ENCODE measurements around the gene NTM.

NTM gene

GRCh38 chr11:132127900-132128288, 757.5 kb downstream of the NTM start:
- Histone ChIP-seq H3K27ac (ENCODE audit: insufficient read depth, low read length, poor library complexity, severe bottlenecking) (no peak overlapping the region), H3K27me3 (replicated peaks; ENCODE audit: control insufficient read depth, insufficient read depth, low read length, poor library complexity, severe bottlenecking) (no peaks in the 10 kb centered on the region), H3K36me3 (ENCODE audit: control insufficient read depth, insufficient read depth, low read length) (no peaks in the 10 kb centered on the region), H3K4me3 (ENCODE audit: insufficient read depth, low read depth, low read length, poor library complexity, severe bottlenecking) (no peak overlapping the region), H3K4me1 (ENCODE audit: control insufficient read depth, insufficient read depth, low read length, poor library complexity, severe bottlenecking) (no peaks in the 10 kb centered on the region), H3K9me3 (ENCODE audit: control insufficient read depth, low read length) (no peaks in the 10 kb centered on the region)
- DNase-seq = no peak

- Histone ChIP-seq H3K27ac (ENCODE audit: insufficient read depth, low read length, poor library complexity, severe bottlenecking) (no peak overlapping the region), H3K4me1 (ENCODE audit: control insufficient read depth, insufficient read depth, low read length, poor library complexity, severe bottlenecking) (no peaks in the 10 kb centered on the region), H3K9me3 (ENCODE audit: control insufficient read depth, low read length) (no peaks in the 10 kb centered on the region), H3K4me3 (ENCODE audit: insufficient read depth, low read depth, low read length, poor library complexity, severe bottlenecking) (no peak overlapping the region), H3K36me3 (ENCODE audit: control insufficient read depth, insufficient read depth, low read length) (no peaks in the 10 kb centered on the region), H3K27me3 (replicated peaks; ENCODE audit: control insufficient read depth, insufficient read depth, low read length, poor library complexity, severe bottlenecking) (no peaks in the 10 kb centered on the region)
- no peak for DNase-seq
Observed at GRCh38 chr11:132131047-132131446, 760.6 kb downstream of the NTM start.

GRCh38 chr11:132131961-132132360, 761.5 kb downstream of the NTM start:
- H3K4me1 ChIP-seq (ENCODE audit: control insufficient read depth, insufficient read depth, low read length, poor library complexity, severe bottlenecking) = no peaks in the 10 kb centered on the region
- no peak overlapping the region for H3K4me3 ChIP-seq (ENCODE audit: insufficient read depth, low read depth, low read length, poor library complexity, severe bottlenecking)
- H3K36me3 ChIP-seq (ENCODE audit: control insufficient read depth, insufficient read depth, low read length) = no peaks in the 10 kb centered on the region
- H3K9me3 ChIP-seq (ENCODE audit: control insufficient read depth, low read length) = no peaks in the 10 kb centered on the region
- no peak overlapping the region for H3K27ac ChIP-seq (ENCODE audit: insufficient read depth, low read length, poor library complexity, severe bottlenecking)
- no peaks in the 10 kb centered on the region for H3K27me3 ChIP-seq (replicated peaks; ENCODE audit: control insufficient read depth, insufficient read depth, low read length, poor library complexity, severe bottlenecking)
- no peak for DNase-seq

- no peak overlapping the region for H3K4me3 ChIP-seq (ENCODE audit: insufficient read depth, low read depth, low read length, poor library complexity, severe bottlenecking)
- no peak for DNase-seq
- no peaks in the 10 kb centered on the region for H3K9me3 ChIP-seq (ENCODE audit: control insufficient read depth, low read length)
- no peaks in the 10 kb centered on the region for H3K4me1 ChIP-seq (ENCODE audit: control insufficient read depth, insufficient read depth, low read length, poor library complexity, severe bottlenecking)
- no peaks in the 10 kb centered on the region for H3K36me3 ChIP-seq (ENCODE audit: control insufficient read depth, insufficient read depth, low read length)
- no peaks in the 10 kb centered on the region for H3K27me3 ChIP-seq (replicated peaks; ENCODE audit: control insufficient read depth, insufficient read depth, low read length, poor library complexity, severe bottlenecking)
- H3K27ac ChIP-seq (ENCODE audit: insufficient read depth, low read length, poor library complexity, severe bottlenecking) = no peak overlapping the region
Observed at GRCh38 chr11:132134322-132134721, 763.9 kb downstream of the NTM start.

- H3K36me3 ChIP-seq (ENCODE audit: control insufficient read depth, insufficient read depth, low read length) = no peaks in the 10 kb centered on the region
- no peak for DNase-seq
- H3K9me3 ChIP-seq (ENCODE audit: control insufficient read depth, low read length) = no peaks in the 10 kb centered on the region
- no peak overlapping the region for H3K27ac ChIP-seq (ENCODE audit: insufficient read depth, low read length, poor library complexity, severe bottlenecking)
- H3K4me3 ChIP-seq (ENCODE audit: insufficient read depth, low read depth, low read length, poor library complexity, severe bottlenecking) = no peak overlapping the region
- no peaks in the 10 kb centered on the region for H3K27me3 ChIP-seq (replicated peaks; ENCODE audit: control insufficient read depth, insufficient read depth, low read length, poor library complexity, severe bottlenecking)
- H3K4me1 ChIP-seq (ENCODE audit: control insufficient read depth, insufficient read depth, low read length, poor library complexity, severe bottlenecking) = no peaks in the 10 kb centered on the region
Observed at GRCh38 chr11:132137289-132137980, 767.0 kb downstream of the NTM start.

GRCh38 chr11:132137981-132138313, 767.5 kb downstream of the NTM start:
- no peaks in the 10 kb centered on the region for H3K9me3 ChIP-seq (ENCODE audit: control insufficient read depth, low read length)
- H3K27ac ChIP-seq (ENCODE audit: insufficient read depth, low read length, poor library complexity, severe bottlenecking) = no peak overlapping the region
- no peaks in the 10 kb centered on the region for H3K36me3 ChIP-seq (ENCODE audit: control insufficient read depth, insufficient read depth, low read length)
- H3K4me1 ChIP-seq (ENCODE audit: control insufficient read depth, insufficient read depth, low read length, poor library complexity, severe bottlenecking) = no peaks in the 10 kb centered on the region
- H3K4me3 ChIP-seq (ENCODE audit: insufficient read depth, low read depth, low read length, poor library complexity, severe bottlenecking) = no peak overlapping the region
- DNase-seq = no peak
- no peaks in the 10 kb centered on the region for H3K27me3 ChIP-seq (replicated peaks; ENCODE audit: control insufficient read depth, insufficient read depth, low read length, poor library complexity, severe bottlenecking)

- H3K4me1 ChIP-seq (ENCODE audit: control insufficient read depth, insufficient read depth, low read length, poor library complexity, severe bottlenecking) = no peaks in the 10 kb centered on the region
- DNase-seq = no peak
- no peaks in the 10 kb centered on the region for H3K9me3 ChIP-seq (ENCODE audit: control insufficient read depth, low read length)
- no peaks in the 10 kb centered on the region for H3K27me3 ChIP-seq (replicated peaks; ENCODE audit: control insufficient read depth, insufficient read depth, low read length, poor library complexity, severe bottlenecking)
- H3K27ac ChIP-seq (ENCODE audit: insufficient read depth, low read length, poor library complexity, severe bottlenecking) = no peak overlapping the region
- no peak overlapping the region for H3K4me3 ChIP-seq (ENCODE audit: insufficient read depth, low read depth, low read length, poor library complexity, severe bottlenecking)
- no peaks in the 10 kb centered on the region for H3K36me3 ChIP-seq (ENCODE audit: control insufficient read depth, insufficient read depth, low read length)
Observed at GRCh38 chr11:132139181-132139580, 768.8 kb downstream of the NTM start.

GRCh38 chr11:132140056-132140455, 769.6 kb downstream of the NTM start:
- Histone ChIP-seq H3K4me3 (ENCODE audit: insufficient read depth, low read depth, low read length, poor library complexity, severe bottlenecking) (no peak overlapping the region), H3K27me3 (replicated peaks; ENCODE audit: control insufficient read depth, insufficient read depth, low read length, poor library complexity, severe bottlenecking) (no peaks in the 10 kb centered on the region), H3K4me1 (ENCODE audit: control insufficient read depth, insufficient read depth, low read length, poor library complexity, severe bottlenecking) (no peaks in the 10 kb centered on the region), H3K27ac (ENCODE audit: insufficient read depth, low read length, poor library complexity, severe bottlenecking) (no peak overlapping the region), H3K9me3 (ENCODE audit: control insufficient read depth, low read length) (no peaks in the 10 kb centered on the region), H3K36me3 (ENCODE audit: control insufficient read depth, insufficient read depth, low read length) (no peaks in the 10 kb centered on the region)
- DNase-seq = no peak

GRCh38 chr11:132142121-132142520, 771.7 kb downstream of the NTM start:
- H3K4me1 ChIP-seq (ENCODE audit: control insufficient read depth, insufficient read depth, low read length, poor library complexity, severe bottlenecking) = no peaks in the 10 kb centered on the region
- no peak for DNase-seq

GRCh38 chr11:132142554-132142953, 772.1 kb downstream of the NTM start:
- DNase-seq = no peak
- Histone ChIP-seq H3K27ac (ENCODE audit: insufficient read depth, low read length, poor library complexity, severe bottlenecking) (no peak overlapping the region), H3K9me3 (ENCODE audit: control insufficient read depth, low read length) (no peaks in the 10 kb centered on the region), H3K27me3 (replicated peaks; ENCODE audit: control insufficient read depth, insufficient read depth, low read length, poor library complexity, severe bottlenecking) (no peaks in the 10 kb centered on the region), H3K4me1 (ENCODE audit: control insufficient read depth, insufficient read depth, low read length, poor library complexity, severe bottlenecking) (no peaks in the 10 kb centered on the region), H3K36me3 (ENCODE audit: control insufficient read depth, insufficient read depth, low read length) (no peaks in the 10 kb centered on the region), H3K4me3 (ENCODE audit: insufficient read depth, low read depth, low read length, poor library complexity, severe bottlenecking) (no peak overlapping the region)

More at GRCh38 chr11:132142121-132142520, 771.7 kb downstream of the NTM start:
- Histone ChIP-seq H3K36me3 (ENCODE audit: control insufficient read depth, insufficient read depth, low read length) (no peaks in the 10 kb centered on the region), H3K4me3 (ENCODE audit: insufficient read depth, low read depth, low read length, poor library complexity, severe bottlenecking) (no peak overlapping the region), H3K9me3 (ENCODE audit: control insufficient read depth, low read length) (no peaks in the 10 kb centered on the region), H3K27me3 (replicated peaks; ENCODE audit: control insufficient read depth, insufficient read depth, low read length, poor library complexity, severe bottlenecking) (no peaks in the 10 kb centered on the region), H3K27ac (ENCODE audit: insufficient read depth, low read length, poor library complexity, severe bottlenecking) (no peak overlapping the region)

Measured in effector memory CD4-positive, alpha-beta T cell (primary cell).